Middle frontal gyrus (tissue), 1 donor: ENCODE results near the gene TRAF7.

ENCODE experiments used
- DNase-seq: peaks from one replicate; pipeline ENCODE4 v3.0.0-alpha.2; 2015; ENCODE audit warnings: low spot score; ENCODE audit errors: extremely low spot score

The TRAF7 gene

DNA sequence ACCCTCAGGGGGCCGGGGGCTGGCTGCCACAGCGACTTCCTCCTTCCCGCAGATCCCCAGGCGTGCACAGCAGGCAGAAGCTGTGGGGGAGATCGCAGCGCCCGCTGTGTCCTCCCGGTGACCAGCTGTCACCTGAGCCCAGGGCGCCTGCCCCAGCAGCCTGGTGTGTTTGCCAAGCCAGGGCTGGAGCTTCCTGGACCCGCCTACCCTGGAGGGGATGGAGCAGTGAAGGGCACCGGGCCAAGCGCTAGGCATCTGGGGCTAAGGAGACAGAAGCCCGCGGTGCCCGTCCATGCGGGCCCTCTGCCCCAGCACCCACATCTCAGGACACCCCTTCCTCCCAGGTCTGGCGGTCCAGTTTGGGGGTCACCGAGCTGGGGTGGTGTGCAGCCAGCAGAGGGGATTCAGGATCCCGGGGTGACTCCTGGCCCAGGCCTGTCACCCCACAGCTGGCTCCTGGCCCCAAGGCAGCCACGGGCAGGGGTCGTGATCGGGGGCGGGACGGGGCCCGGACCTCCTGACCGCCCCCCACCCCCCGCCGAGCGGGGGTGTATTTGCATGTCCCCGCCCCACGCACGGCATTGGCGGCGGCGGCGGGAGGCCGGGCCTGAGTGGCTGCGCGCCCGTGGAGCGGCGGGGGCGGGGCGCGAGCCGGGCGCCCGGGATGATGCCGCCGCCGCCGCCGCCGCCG lies 7.5 kb upstream of the TRAF7 start, which contains the start of gene RAB26:
TSS of gene RAB26 (plus strand) at position 645 of the 691 bp plus-strand sequence. CDS start 159 bp downstream, outside the sequence.
- peak; percentile 39 for DNase-seq

DNA sequence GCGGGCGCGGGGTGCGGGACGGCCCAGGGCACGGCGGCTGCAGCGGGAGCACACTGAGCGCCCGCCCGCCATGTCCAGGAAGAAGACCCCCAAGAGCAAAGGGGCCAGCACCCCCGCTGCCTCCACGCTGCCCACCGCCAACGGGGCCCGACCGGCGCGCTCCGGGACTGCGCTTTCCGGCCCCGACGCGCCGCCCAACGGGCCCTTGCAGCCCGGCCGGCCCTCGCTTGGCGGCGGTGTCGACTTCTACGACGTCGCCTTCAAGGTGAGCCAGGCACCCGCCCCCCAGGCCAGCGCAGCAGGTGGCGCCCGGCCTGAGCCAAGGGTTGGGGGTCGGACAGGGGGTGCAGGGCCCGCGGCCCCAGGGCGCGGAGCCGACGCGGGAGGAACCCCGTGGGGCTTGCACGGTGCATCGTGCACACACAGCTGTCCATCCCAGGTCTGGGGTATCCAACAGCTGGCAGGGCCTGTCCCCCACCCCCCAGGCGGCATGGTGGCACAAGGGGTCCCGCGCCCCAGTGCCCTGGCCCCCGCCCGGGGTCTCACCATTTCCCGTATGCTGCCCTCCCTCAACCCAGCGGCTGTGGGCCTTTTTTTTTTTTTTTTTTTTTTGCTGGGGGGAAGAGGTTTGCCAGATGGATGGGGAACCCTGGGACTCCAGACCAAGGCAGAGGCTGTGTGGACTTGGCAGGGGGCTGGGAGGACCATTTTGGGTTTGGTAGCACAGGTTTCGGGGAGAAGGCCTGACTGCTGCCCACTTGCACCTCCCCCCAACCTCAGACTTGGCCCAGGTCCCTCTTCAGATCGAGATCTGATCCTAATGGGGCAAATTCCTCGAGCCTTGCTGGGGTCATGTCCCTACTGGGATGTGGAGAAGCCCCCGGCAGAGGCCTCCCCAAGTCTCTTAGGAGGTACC lies 6.6 kb upstream of the TRAF7 start:
- no peak for DNase-seq

DNA sequence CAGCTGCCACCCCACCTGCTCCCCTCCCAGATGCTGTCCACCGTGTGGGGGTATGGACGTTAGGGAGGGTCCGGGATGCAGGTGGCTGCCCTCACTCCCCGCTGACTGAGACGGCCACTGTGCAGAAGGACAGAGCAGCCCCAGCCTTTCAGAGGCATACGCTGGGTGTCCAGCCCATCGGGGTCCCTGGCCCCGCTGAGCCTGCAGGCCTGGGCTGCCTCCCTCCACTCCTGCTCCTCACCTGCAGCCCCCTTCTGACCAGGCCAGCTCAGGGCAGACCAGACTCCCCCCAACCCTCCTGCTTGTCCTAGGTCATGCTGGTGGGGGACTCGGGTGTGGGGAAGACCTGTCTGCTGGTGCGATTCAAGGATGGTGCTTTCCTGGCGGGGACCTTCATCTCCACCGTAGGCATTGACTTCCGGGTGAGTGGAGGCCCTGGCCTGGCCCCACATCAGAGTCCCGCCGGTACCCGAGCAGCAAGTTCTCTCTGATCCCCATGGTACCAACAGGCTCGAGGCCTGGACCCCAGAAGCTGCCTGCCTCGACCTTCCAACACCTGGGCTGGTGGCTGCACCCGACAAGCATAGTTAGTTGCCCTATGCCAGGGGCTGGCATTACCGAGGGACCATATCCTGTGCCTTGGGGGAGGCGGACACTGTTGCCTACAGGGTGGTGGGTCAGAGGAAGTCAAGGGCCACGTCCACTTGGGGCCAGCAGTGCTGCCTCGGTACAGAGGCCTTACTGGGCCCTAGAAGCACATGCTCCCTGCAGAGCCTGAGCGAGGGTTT lies 5.8 kb upstream of the TRAF7 start:
- no peak for DNase-seq

- DNase-seq: no peak
Observed at GRCh38 chr16:2150418-2151187, 5.0 kb upstream of the TRAF7 start.

DNA sequence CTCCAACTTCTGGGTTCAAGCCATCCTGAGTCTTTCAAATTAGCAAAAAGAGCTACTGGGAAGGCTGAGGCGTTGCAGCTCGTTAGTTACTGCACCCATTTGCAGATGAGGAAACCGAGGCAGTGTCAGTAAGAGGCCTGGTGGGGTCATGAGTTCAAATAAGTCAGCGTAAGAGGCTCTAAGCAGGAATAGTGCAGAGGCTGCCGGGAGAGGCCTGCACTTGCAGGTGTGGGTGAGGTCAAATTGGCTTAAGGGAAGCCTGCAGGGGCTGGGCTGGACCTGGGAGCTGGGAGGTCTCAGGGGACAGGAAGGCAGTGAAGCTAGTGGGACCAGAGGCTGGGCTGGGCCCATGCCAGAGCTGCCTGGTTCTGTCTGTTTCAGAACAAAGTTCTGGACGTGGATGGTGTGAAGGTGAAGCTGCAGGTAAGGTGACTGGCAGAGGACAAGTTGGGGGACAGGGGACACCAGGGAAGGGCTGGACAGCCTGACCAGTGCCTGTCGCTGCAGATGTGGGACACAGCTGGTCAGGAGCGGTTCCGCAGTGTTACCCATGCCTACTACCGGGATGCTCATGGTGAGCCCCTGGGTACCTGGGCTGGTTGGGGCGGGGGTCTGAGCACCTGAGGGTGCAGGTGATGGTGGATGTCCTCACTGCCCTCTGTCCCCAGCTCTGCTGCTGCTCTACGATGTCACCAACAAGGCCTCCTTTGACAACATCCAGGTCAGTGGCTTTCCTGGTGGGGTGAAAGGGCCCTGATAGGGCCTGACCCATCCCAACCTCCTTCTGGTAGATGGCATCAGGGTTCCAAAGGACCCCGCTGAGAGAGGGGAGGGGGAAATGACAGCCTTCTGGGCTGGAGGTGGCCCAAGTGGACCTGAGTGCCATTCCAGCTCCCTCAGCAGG lies 4.1 kb upstream of the TRAF7 start:
- DNase-seq: no peak

DNA sequence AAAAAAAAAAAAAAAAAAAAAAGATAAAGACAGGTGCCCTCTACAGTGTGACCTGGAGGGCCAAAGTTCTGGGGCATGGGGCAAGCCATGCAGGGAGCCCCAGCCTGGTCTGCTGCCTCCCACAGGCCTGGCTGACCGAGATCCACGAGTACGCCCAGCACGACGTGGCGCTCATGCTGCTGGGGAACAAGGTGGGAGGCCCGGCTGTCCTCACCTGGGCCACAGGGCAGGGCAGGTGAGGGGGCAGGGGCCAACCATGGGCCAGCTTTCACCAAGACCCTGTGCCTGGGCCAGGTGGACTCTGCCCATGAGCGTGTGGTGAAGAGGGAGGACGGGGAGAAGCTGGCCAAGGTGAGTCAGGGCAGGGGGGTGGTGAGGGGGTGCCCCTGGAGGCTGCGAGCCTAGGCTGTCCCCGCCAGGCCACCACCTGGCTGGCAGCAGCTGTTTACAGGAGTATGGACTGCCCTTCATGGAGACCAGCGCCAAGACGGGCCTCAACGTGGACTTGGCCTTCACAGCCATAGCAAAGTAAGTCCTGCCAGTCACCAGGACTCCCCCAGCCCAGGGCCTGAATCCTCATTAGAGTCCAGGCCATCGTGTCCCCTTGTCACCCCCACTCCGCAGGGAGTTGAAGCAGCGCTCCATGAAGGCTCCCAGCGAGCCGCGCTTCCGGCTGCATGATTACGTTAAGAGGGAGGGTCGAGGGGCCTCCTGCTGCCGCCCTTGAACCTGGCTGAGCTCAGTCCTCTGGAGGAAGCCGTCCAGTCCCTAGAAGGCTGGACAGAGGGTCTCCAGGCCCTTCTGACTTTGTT lies 2.7 kb upstream of the TRAF7 start:
- no peak for DNase-seq

DNA sequence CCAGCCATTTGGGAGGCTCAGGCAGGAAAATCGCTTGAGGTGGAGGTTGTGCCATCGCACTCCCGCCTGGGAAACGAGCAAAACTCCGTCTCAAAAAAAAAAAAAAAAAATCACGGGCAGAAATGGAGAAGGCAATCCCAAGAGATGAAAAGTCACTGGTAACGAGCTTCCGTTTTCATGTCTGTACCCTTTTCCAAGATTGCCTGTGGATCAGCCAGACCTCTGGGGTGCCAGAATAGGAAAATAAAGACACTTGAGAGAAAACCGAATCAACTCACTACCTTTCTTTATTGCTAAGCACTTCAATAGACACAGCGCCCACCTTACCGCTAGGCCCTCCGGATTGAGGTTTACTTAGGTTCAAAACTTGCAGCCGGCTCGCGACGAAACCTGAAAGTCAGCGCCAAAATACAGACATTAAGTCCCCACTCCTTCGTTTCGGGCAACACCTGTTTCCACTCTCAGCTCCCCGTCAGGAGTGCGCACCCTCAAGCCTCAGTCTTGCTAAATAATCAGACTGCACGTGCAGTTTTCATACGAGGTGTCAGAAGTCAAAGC lies 970 bp upstream of the TRAF7 start:
- no peak for DNase-seq

DNA sequence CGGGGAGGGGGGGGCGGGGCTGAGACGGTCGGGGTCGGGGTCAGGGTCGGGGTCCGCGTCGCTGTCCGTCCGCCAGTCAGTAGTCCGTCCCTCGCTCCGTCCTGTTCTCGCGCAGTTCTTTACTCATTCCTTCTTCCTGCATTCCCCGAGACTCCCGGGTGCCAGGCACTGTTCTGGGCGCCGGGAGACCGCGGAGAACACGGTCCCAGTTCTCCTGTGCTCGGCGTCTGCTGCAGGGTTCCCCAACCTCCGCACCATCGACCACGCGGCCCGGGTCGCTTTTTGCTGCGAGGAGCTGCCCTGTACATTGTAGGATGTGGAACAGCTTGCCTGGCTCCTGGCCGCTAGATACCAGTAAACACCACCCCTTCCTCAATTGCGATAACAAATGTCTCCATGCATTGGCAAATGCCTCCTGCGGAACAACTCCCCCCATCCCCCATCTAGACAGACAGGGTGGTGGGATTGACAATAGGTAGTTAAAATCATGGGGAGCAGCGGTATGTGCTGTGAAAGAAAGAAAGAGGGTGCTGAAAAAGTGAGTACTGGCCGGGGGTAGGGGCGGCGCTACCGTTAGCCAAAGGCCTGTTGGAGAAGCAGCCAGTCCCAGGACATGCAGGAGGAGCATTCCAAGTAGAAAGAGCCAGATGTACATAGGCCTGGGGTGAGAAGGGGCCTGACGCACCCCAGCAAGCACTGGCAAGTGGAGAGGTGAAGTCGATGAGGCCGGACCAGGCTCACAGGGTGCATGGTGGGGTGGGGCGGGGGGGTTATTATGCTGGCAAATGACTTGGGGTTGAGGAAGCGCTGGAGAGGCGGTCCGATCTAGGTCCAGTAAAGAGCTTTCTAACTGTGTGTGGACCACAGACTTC lies 631 bp downstream of the TRAF7 start:
- no peak for DNase-seq

- no peak for DNase-seq
Observed at GRCh38 chr16:2156849-2157224, 1.3 kb downstream of the TRAF7 start.

GRCh38 chr16:2157480-2158261 lies 2.1 kb downstream of the TRAF7 start:
- no peak for DNase-seq

DNA sequence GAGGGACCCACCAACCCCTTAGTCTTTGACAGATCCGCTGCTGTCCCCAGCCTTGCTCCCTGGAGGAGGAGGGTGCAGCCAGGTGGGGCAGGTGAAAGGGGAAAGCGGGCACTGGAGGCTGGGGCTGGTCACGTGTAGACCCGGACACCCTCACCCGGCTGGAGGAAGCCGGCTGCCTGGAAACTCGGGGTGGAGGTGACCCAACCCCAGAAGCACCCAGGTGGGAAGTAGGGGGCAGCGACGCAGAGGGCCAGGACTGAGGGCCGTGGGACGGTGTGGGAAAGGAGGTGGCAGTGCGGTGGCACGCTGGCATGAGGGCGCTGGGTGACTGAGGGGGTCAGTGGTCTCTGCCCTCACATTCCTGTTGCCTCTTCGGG lies 2.7 kb downstream of the TRAF7 start:
- DNase-seq: no peak

GRCh38 chr16:2159175-2159838 lies 3.7 kb downstream of the TRAF7 start:
- peak; percentile 47 for DNase-seq

- no peak for DNase-seq
Observed at GRCh38 chr16:2160915-2161551, 5.5 kb downstream of the TRAF7 start.

DNA sequence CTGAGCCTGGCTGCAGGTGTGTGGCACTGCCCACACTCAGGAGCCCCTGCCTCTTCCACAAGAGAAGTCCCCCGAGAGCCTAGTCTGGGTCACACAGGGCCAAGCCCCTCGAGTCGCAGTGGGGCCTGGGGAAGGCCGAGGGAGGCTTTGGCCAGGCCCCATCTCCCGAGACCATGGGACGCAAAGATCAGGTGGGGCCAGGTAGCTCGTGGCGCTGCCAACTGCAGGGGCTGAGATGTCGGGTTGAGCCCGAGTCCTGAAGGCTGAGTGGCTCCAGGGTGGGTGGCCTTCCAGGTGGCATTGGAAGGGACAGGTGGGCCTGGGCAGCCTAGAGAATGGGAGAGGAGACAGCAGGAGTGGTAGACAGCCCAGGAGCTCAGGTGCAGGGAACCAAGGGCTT lies 6.3 kb downstream of the TRAF7 start:
- no peak for DNase-seq

DNA sequence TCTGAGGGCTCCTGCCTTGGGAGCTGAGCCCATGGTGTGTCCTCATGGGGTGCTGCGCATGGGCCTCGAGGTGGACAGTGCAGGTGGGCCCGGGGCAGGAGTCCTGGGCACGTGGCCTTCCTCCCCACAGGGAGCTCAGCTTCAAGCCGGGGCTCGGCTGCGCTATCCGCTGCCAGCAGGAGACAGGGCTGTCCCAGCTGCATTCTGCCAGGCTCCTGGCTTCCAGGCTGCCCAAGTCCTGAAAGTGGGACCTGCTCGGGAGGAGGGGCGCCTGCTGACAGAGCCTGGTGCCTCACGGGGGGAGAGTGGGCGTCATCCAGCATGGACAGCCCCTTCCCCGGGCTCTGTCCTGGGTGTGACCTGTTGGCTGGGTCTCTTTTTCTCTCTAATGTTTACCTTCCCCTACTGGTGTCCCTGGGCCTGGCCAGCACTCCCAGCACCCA lies 7.1 kb downstream of the TRAF7 start:
- no peak for DNase-seq
